Measurements from ENCODE around the gene ZNF575. TPM values are rescaled to one million over a fixed set of nuclear protein-coding genes. Genes with fewer than 3 reads are reported as not detected.

The ZNF575 gene
- total and polyA plus RNA-seq, 9 donors = 1.2 to 5.9 (median 2.8) TPM

GRCh38 chr19:43554317-43554895, 21.4 kb downstream of the ZNF575 start:
- Histone ChIP-seq H3K9me3 (no peaks in the 10 kb centered on the region), H3K27ac (no peak overlapping the region), H3K4me3 (no peak overlapping the region), H3K4me1 (ENCODE audit: insufficient read depth) (no peaks in the 10 kb centered on the region), H3K27me3 (no peaks in the 10 kb centered on the region), H3K36me3 (no peaks in the 10 kb centered on the region)
- no peak for DNase-seq
- intact Hi-C loops (cut with DNase I) = loop anchor here in 1 of 4 donors (10.0 kb wide), 1 partner anchor 100 kb away; no protein-coding TSS in a partner anchor
- WGBS, 3 donors = 93 to 97% (median 95%) methylated on average over 15 of the region's 15 CpGs
- TF ChIP-seq EP300 (IDR thresholded peaks at IDR 0.05) = no peak
- TF ChIP-seq, protein P1, sequence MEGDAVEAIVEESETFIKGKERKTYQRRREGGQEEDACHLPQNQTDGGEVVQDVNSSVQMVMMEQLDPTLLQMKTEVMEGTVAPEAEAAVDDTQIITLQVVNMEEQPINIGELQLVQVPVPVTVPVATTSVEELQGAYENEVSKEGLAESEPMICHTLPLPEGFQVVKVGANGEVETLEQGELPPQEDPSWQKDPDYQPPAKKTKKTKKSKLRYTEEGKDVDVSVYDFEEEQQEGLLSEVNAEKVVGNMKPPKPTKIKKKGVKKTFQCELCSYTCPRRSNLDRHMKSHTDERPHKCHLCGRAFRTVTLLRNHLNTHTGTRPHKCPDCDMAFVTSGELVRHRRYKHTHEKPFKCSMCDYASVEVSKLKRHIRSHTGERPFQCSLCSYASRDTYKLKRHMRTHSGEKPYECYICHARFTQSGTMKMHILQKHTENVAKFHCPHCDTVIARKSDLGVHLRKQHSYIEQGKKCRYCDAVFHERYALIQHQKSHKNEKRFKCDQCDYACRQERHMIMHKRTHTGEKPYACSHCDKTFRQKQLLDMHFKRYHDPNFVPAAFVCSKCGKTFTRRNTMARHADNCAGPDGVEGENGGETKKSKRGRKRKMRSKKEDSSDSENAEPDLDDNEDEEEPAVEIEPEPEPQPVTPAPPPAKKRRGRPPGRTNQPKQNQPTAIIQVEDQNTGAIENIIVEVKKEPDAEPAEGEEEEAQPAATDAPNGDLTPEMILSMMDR (IDR thresholded peaks at IDR 0.05) = no peak
- TF ChIP-seq POLR2A (IDR thresholded peaks at IDR 0.05) = no peak

DNA sequence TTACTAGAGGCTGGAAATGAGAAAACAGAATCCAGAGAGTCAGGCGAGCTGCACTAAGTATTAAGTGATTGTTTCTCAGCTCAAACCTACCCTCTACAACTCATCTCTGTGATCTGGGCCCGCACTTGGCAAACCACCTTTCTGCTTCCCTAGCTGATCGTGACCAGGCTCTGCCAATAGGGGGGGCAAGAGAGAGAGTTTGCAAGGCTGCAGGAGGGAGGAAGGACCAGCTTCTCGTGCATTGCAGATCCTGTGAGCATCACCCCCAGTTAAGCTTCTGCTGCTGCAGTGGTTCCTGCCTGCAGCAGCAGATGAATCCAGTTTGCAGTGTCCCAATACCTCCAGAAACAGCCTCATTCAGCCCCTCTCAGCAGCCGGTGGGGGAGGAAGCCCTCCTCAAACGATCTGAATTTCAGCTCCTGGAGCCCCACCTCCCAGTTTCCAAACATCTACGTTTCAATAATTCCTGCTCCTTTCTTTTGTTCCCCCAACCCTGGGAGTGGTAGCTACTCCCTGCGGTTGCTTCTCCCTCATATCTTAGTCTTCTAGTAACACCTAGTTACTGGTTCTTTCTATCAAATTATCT, 22.3 kb downstream of the ZNF575 start:
- intact Hi-C loops (cut with DNase I) = loop anchor here in 1 of 4 donors (10.0 kb wide), 1 partner anchor 100 kb away; no protein-coding TSS in a partner anchor
- no peaks in the 10 kb centered on the region for H3K36me3 ChIP-seq
- no peaks in the 10 kb centered on the region for H3K9me3 ChIP-seq
- 40 to 43% (median 41%) methylated on average over 8 of the region's 8 CpGs for WGBS, 3 donors
- no peaks in the 10 kb centered on the region for H3K4me1 ChIP-seq (ENCODE audit: insufficient read depth)
- peak; percentile 29 to 64 (median 54) for DNase-seq
- H3K27ac ChIP-seq = no peak overlapping the region
- H3K27me3 ChIP-seq = no peaks in the 10 kb centered on the region
- TF ChIP-seq, protein P1 (IDR thresholded peaks at IDR 0.05) = no peak
- TF ChIP-seq EP300 (IDR thresholded peaks at IDR 0.05) (no peak), POLR2A (IDR thresholded peaks at IDR 0.05) (no peak)
- no peak overlapping the region for H3K4me3 ChIP-seq

DNA sequence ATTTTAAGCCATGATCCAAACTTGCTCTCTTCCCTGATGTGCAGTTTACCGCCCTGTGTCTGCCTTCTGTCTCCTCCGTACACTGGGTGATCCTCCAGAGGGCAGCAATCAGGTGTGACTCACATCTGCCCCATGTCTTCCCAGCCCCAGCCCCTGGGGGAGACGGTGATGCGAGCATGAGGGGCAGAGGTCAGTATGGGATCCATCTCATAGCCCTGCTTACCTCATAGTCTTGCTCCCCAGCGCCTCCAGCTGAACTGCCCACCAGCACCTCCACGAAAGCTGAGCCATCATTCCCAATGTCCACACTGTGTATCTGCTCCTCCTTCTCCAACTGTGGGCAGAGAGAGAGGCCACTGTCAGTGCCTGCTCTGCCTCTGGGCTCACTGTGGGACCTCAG, 27.7 kb downstream of the ZNF575 start:
- WGBS, 3 donors = 83 to 88% (median 83%) methylated on average over 6 of the region's 6 CpGs
- Histone ChIP-seq H3K4me1 (ENCODE audit: insufficient read depth) (peaks cover 3% of the 10 kb centered on the region), H3K27me3 (no peaks in the 10 kb centered on the region), H3K27ac (no peak overlapping the region), H3K36me3 (no peaks in the 10 kb centered on the region), H3K4me3 (no peak overlapping the region), H3K9me3 (no peaks in the 10 kb centered on the region)
- no peak for DNase-seq
- TF ChIP-seq, protein P1 (IDR thresholded peaks at IDR 0.05) = no peak
- TF ChIP-seq EP300 (IDR thresholded peaks at IDR 0.05) (no peak), POLR2A (IDR thresholded peaks at IDR 0.05) (no peak)
- intact Hi-C loops (cut with DNase I) = no loop called here

- no peaks in the 10 kb centered on the region for H3K36me3 ChIP-seq
- no peak overlapping the region for H3K27ac ChIP-seq
- H3K27me3 ChIP-seq = no peaks in the 10 kb centered on the region
- peaks cover 3% of the 10 kb centered on the region for H3K4me1 ChIP-seq (ENCODE audit: insufficient read depth)
- WGBS, 3 donors = 91 to 96% (median 94%) methylated on average over 12 of the region's 12 CpGs
- intact Hi-C loops (cut with DNase I) = no loop called here
- H3K9me3 ChIP-seq = no peaks in the 10 kb centered on the region
- no peak overlapping the region for H3K4me3 ChIP-seq
- DNase-seq = no peak
- TF ChIP-seq, protein P1 (IDR thresholded peaks at IDR 0.05) = no peak
- TF ChIP-seq EP300 (IDR thresholded peaks at IDR 0.05) = no peak
- TF ChIP-seq POLR2A (IDR thresholded peaks at IDR 0.05) = no peak
These were observed 28.4 kb downstream of the ZNF575 start for GRCh38 chr19:43561139-43561970.
